ENCODE measurements around the gene XCL1. TPM values are rescaled to one million over a fixed set of nuclear protein-coding genes. Genes with fewer than 3 reads are reported as not detected.
"Not testable (repeated sequence)": the region's sequence is repeated elsewhere in the genome, so short reads cannot be mapped to it uniquely, and the experiment has no call there.

The XCL1 gene
- total RNA-seq, 1 donor: not detected

- TF ChIP-seq CTCF (IDR thresholded peaks at IDR 0.05; ENCODE audit: insufficient read depth, low read length): no peak
- H3K4me3 ChIP-seq (ENCODE audit: low read depth, low read length): no peak overlapping the region
- DNase-seq (ENCODE audit: low read depth): no peak
Observed at GRCh38 chr1:168570652-168571051, 5.8 kb upstream of the XCL1 start.

- H3K4me3 ChIP-seq (ENCODE audit: low read depth, low read length): no peak overlapping the region
- no peak for TF ChIP-seq CTCF (IDR thresholded peaks at IDR 0.05; ENCODE audit: insufficient read depth, low read length)
Observed at GRCh38 chr1:168572633-168573032, 3.8 kb upstream of the XCL1 start.

GRCh38 chr1:168574234-168574633 is 2.2 kb upstream of the XCL1 start:
- peak; percentile 43 for TF ChIP-seq CTCF (IDR thresholded peaks at IDR 0.05; ENCODE audit: insufficient read depth, low read length)
- peak; percentile 51 for DNase-seq (ENCODE audit: low read depth)

More at GRCh38 chr1:168572633-168573032, 3.8 kb upstream of the XCL1 start:
- no peak for DNase-seq (ENCODE audit: low read depth)

GRCh38 chr1:168578531-168579185 is 2.3 kb downstream of the XCL1 start:
- DNase-seq (ENCODE audit: low read depth); H3K4me3 ChIP-seq (ENCODE audit: low read depth, low read length): not testable (repeated sequence)

More at GRCh38 chr1:168574234-168574633, 2.2 kb upstream of the XCL1 start:
- H3K4me3 ChIP-seq (ENCODE audit: low read depth, low read length): not testable (repeated sequence)

- DNase-seq (ENCODE audit: low read depth); H3K4me3 ChIP-seq (ENCODE audit: low read depth, low read length): not testable (repeated sequence)
Observed at GRCh38 chr1:168580290-168580689, 3.9 kb downstream of the XCL1 start.

- DNase-seq (ENCODE audit: low read depth); H3K4me3 ChIP-seq (ENCODE audit: low read depth, low read length): not testable (repeated sequence)
Observed at GRCh38 chr1:168580991-168581390, 4.6 kb downstream of the XCL1 start.

GRCh38 chr1:168581817-168582572 is 5.6 kb downstream of the XCL1 start:
- TF ChIP-seq CTCF (IDR thresholded peaks at IDR 0.05; ENCODE audit: insufficient read depth, low read length): no peak
- DNase-seq (ENCODE audit: low read depth): no peak
- no peak overlapping the region for H3K4me3 ChIP-seq (ENCODE audit: low read depth, low read length)

- peak; percentile 77 for DNase-seq (ENCODE audit: low read depth)
- TF ChIP-seq CTCF (IDR thresholded peaks at IDR 0.05; ENCODE audit: insufficient read depth, low read length): no peak
- no peak overlapping the region for H3K4me3 ChIP-seq (ENCODE audit: low read depth, low read length)
Observed at GRCh38 chr1:168582688-168583336, 6.4 kb downstream of the XCL1 start.

Measured in fibroblast of the aortic adventitia (primary cell).